HG02763 (cell line): ENCODE measurements around the gene VKORC1L1.
A peak's percentile ranks its signal among the peaks of the same experiment; 100 is the strongest.
"Not testable (repeated sequence)": the region's sequence is repeated elsewhere in the genome, so short reads cannot be mapped to it uniquely, and the experiment has no call there.

Experiments used
- ATAC-seq: cut with Tn5 transposase; IDR thresholded peaks from one replicate; pipeline ENCODE4 v1.9.1; 2021; ENCODE audit warnings: mild to moderate bottlenecking, moderate library complexity; ENCODE audit not compliant: unreplicated experiment

Gene VKORC1L1

DNA sequence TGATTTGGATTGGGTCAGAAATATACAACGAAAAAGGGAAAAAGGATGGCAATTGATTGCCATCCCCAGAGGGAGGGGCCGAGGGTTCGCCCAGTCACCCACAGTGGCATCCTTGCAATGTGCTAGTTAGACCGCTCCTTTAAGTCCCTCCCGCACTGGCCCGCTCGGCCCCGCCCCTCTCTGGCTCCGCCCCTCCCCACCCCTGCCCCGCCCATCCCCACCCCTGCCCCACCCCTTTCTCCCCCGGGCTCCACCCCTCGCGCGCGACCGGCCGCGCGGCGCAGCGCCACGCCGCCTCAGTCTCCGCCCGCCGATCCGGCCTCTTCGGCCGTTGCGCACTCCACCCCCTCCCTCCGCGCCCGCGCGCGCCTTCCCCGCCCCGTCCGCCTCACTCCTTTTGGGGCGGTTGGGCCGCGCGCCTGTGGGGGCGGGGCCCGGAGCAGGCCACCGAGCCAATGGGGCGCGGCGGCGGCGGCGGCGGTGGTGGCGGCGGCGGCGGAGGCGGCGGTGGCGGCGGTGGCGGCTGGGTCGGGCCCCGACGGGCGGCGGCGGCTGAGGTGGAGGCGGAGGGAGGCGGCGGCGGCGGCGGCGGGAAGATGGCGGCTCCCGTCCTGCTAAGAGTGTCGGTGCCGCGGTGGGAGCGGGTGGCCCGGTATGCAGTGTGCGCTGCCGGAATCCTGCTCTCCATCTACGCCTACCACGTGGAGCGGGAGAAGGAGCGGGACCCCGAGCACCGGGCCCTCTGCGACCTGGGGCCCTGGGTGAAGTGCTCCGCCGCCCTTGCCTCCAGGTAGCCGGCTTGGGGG is at the start of gene VKORC1L1:
Gene VKORC1L1 (plus strand): TSS at position 299 of the 806 bp plus-strand sequence. CDS start 298 bp downstream, at position 597.
- peak; percentile 94 for ATAC-seq

DNA sequence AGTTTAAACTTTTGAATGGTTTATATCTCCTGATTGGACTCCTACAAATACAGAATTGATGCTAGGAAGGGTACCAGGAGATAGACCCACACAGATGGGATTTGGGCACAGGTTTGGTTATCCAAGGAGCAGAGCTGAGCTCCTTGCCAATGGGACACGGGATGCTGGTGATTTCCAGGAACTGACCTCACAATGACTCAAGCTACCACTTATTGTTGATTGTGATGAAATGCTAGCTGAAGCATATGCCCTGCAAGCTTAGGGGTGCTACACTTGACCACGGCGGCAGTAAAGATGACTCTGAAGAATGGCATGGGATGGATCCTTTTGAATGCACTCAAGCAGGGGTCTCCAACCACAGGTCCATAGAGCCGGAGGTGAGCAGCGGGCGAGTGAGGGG is 45.5 kb upstream of the VKORC1L1 start:
- no peak for ATAC-seq

DNA sequence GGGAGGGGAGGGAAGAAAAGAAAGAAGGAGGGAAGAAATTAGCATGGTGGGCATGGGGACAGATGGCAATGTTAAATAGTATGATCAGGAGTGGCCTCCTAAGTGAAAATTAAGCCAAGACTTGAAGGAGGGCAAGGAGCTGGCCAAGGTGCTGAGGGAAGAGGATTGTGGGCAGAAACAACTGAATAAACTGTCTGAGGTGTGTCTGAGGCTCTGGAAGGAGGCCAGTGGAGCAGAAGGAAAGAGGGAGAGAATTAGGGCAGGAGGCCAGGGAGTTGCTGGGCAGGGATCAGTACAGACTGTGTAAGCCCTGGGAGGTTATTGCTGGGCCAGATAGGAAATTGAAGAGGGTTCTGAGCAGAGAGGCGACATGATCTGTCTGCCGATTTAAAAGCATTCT is 40.6 kb upstream of the VKORC1L1 start:
- no peak for ATAC-seq

DNA sequence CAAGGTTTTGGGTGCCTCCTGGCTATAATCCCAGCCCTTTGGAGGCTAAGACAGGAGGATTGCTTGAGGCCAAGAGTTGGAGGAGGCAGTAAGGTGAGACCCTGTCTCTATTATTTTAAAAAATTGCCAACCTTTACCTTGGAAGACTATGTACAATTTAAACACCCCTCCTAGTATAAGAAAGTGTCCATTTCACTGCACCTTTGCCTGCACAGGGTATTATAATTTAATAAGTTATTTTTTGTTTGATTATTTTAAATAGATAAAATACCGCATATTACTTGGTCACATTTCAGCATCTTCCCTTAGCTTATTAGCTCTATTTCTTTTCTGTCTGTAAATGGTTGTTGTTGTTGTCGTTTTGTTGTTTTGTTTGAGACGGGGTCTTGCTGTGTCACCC is 36.2 kb upstream of the VKORC1L1 start:
- ATAC-seq: not testable (repeated sequence)

DNA sequence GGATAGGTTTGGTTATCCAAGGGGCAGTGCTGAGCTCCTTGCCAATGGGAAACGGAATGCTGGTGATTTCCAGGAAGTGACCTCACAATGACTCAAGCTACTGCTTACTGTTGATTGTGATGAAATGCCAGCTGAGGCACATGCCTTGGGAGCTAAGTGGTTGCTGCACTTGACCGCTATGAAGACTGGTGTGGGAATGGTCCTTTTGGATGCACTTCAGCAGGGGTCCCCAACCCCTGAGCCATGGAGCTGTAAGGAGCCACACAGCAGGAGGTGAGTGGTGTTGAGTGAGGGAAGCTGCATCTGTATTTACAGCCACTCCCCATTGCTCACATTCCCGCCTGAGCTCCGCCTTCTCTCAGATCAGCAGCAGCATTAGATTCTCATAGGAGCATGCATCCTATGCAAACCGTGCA is 35.3 kb upstream of the VKORC1L1 start:
- ATAC-seq: not testable (repeated sequence)

DNA sequence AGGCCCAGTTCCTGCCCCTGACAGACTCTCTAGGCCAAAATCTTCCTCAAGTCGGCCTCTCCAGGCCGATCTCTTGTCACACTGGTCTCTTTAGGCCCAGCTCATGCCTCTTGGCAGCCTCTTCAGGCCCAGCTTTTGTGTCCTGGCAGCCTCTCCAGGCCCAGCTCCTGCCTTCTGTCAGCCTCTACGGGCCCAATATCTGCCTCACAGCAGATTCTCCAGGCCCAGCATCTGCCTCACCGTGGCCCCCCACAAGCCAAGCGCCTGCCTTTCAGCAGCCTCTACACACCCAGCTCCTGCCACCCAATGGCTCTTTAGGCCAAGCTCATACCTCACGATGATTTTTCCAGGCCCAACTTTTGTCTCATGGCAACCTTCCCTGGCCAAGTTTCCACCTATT is 33.0 kb upstream of the VKORC1L1 start:
- ATAC-seq: no peak

DNA sequence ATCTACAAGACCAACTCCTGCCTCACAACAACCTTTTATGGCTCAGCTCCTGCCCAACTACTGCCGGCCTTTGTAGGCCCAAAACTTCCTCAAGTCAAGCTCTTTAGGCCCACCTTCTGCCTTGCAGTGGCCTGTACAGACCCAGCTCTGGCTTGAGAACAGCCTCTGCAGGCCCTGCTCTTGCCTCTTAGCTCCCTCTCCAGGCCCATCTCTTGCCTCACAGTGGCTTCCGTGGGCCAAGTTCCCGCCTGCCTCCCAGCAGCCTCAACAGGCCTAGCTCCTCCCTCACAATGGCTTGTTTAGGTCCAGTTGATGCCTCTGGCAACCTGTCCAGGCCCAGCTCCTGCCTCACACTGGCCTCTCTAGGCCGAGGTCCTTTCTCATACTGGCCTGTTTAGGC is 32.4 kb upstream of the VKORC1L1 start:
- ATAC-seq: no peak

DNA sequence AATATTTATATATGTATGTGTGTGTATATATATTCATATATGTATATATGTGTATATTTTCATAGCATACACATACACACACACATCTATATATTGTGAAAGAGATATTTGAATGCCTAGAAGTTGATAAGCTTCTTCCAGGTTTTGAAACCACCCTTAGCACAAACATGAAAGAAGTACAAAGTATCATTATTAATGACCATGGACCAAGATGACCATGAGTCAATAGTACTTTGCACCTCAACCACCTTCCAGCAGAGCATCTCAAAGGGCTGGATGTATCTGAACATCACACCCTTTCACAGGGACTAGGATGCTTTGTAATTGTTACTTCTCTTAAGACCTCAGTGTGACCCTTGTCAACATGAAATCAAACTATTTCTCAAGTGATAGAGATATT is 29.3 kb upstream of the VKORC1L1 start:
- ATAC-seq: not testable (repeated sequence)

DNA sequence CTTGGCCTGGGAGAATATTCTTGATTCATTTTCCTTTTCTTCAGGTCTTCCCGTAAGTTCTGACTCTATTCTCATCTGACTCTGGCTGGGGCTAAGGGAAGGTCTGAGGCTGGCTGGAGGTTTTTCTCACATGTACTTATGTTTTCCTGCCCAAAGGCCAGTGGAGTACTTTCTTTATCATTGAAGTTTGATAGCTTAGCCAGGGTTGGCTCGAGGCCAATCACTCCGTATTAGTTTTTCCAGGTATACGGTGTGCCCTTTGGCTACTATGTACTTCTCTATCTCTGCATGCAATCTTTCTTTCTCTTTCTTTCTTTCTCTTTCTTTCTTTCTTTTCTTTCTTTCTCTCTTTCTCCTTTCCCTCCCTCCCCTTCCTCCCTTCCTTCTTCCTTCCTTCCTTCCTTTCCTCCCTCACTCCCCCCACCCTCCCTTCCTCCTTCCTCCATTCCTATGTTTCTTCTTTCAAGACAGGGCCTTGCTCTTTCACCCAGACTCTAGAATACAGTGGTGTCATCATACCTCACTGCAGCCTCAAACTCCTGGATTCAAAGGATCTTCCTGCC is 26.8 kb upstream of the VKORC1L1 start:
- no peak for ATAC-seq

DNA sequence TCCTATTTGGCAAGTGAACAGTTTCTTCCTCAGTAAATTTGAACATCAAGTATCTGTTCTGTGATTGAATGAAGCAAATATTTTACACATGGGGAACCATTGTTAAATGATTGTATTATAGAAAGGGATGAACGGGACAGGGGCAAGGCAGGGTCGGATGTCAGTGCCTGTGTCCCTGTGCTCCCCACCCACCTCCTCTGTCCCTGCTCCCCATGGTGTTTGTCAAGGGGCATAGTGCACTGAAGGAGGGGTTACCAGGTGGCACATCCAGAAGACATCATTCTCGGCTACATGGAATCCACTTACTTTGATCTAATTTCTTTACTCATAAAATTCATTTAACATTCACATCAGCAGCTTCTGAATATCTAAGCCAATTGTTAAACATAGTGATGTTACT is 19.4 kb upstream of the VKORC1L1 start:
- ATAC-seq: not testable (repeated sequence)

DNA sequence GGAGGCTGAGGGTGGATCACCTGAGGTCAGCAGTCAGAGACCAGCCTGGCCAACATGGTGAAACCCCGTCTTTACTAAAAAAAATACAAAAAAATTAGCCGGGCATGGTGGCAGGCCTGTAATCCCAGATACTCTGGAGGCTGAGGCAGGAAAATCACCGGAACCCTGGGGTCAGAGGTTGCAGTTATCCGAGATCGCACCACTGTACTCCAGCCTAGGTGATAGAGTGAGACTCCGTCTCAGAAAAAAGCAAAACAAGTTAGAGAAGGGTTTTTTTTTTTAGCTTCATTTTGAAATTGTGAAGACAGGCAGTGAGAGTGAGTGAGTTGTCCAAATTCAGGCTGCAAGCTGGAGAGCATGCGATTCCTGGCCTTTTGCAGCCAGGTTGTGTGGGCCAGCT is 19.0 kb upstream of the VKORC1L1 start:
- not testable (repeated sequence) for ATAC-seq

DNA sequence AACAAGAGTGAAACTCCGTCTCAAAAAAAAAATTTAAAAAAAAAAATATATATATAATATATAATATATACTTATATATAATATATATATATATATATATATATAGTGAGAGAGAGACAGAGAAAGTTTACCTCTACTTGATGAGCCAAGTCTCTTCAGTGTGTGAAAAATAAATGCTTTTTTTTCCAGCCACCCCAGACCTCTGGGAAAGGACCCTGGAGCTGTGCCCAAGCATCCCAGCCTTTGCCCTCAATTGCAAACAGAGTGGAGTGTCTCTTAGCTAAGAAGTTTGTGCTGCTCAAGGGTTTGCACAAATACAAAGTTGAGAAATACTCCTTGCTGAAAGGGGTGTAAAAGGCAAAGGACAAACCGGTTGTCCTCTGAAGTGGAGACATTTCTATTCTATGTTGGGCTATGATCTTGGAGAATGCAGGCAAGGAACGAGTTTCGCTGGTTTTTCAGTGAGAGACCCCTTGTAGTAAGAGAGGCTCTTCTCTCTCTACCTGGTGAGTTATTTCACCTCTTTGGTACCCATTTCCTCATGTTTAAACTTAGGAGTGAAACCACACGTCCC is 15.5 kb upstream of the VKORC1L1 start:
- ATAC-seq: not testable (repeated sequence)

DNA sequence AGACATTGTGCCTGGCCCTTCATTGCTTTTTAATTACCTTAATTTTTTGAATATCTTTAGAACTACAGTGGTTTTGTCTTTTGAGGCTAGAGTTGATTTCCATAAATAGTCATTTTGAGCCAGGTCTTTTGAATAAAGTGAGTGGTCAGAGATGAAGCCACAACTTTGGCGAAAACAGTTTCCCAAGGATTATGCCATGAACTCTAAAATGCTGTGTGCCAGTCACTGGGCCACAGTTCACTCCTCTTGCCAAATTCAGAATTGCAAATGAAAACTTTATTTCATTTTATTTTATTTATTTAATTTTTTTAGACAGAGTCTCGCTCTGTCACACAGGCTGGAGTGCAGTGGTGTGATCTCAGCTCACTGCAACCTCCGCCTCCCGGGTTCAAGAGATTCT is 14.2 kb upstream of the VKORC1L1 start:
- ATAC-seq: not testable (repeated sequence)

DNA sequence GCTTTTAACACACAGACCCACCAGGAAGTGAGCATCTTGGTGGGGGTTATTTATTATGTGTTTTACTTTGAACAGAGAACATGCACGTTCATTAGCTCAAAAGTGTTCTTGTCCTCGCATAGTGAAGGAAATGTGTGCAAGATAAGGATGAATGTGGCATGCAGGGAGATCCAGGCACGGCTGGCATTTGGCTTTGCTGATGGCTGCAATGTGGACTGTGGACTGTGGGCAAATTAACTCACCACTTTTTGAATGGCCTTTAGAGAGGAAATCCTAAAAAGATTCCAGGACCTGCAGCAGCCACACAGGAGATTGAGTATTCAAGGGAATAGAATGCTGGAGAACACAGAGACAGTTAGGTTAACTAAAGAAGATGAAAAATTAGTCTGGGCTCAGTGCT is 6.6 kb upstream of the VKORC1L1 start:
- ATAC-seq: not testable (repeated sequence)

DNA sequence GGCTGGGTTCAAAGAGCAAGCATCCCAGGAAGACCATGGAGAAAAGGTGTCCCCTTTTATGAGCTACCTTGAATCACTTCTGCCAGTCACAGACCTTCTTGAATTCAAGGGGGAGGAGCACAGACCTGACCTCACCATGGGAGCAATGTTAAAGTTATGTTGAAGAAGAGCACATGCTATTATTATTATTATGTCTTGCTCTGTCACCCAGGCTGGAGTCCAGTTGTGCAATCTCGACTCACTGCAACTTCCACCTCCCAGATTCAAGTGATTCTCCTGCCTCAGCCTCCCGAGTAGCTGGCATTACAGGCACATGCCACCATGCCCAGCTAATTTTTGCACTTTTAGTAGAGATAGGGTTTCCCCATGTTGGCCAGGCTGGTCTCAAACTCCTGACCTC is 5.2 kb upstream of the VKORC1L1 start:
- not testable (repeated sequence) for ATAC-seq

DNA sequence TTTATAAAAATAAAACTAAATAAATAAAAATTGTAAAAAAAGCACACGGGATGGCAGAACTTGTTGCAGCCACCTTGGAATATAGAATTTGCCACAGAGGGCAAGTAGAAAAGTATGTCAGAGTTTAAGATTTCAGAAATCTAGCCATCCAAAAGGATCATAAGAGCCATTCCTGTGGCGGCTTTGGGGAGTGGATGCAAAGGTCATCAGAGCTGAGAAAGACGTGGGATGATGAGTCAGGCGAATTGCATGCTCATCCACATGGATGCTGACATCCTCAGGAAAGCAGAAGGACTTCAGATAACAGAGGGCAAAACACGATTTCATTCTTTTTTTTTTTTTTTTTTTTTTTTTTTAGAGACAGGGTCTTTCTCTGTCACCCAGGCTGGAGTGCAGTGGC is 3.6 kb upstream of the VKORC1L1 start:
- not testable (repeated sequence) for ATAC-seq

DNA sequence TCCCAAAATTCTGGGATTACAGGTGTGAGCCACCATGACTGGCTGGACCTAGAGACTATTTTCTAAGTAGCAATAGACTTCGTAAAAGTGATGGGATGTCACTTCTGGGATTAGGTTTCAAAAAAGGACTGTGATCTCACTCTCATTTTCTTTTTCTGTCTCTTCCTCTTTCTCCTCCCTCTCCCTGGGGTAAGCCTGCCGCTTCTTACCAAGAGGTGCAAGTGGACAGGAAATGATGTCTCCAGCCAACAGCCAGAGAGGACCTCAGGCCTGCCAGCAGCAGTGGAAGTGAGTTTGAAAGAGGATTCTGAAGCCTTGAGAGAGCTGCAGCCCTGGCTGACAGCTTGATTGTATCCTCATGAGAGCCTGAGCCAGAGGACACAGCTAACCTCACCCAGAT is 1.4 kb upstream of the VKORC1L1 start:
- not testable (repeated sequence) for ATAC-seq

DNA sequence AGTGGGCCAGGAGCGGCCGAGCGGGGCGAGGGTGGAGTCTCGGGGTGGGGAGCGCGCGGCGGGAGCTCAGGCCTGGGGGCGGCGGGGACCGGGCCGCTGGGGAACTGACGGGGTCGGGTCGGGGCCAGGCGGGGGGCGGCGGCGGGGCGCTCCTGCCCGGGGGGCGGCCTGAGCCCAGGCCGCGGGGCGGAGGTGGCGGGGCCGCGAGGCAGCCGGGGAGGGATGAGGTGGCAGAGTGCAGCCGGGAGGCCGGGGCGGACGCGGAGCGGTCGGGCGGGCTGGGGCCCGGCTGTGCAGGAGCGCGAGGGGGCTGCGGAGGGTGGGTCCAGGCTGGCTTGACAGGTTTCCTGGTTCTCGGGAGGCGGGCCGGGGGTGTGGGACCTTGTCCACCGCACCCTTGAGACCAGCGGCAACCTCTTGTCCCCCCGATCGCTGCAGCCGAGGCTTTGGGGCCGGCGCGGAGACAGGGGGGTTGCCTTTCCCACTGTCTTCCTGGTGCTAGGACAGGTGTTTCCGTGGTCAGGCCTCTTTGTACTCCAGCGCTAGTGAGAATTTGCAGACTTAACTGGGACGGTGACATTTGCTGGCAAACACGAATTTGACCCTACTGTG is 814 bp downstream of the VKORC1L1 start:
- peak; percentile 27 for ATAC-seq

DNA sequence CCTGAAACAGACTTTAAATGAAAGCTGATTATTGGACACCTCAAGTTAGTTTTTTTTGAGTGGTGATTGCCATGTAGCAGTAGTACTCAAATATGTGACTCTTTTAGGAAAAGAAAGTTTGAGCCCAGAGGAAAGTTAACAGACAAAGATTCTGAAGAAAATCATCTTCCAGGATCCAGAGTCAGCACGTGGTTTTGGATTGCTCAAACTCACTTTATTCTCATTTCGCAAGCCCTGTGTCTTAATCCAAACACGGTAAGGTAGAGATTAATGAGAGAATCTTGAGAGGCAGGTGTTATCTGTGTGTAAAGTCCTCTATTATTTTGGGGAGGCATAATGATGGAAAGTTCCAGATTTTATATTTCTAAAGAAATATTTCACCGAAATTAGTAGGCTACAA is 2.8 kb downstream of the VKORC1L1 start:
- ATAC-seq: not testable (repeated sequence)

DNA sequence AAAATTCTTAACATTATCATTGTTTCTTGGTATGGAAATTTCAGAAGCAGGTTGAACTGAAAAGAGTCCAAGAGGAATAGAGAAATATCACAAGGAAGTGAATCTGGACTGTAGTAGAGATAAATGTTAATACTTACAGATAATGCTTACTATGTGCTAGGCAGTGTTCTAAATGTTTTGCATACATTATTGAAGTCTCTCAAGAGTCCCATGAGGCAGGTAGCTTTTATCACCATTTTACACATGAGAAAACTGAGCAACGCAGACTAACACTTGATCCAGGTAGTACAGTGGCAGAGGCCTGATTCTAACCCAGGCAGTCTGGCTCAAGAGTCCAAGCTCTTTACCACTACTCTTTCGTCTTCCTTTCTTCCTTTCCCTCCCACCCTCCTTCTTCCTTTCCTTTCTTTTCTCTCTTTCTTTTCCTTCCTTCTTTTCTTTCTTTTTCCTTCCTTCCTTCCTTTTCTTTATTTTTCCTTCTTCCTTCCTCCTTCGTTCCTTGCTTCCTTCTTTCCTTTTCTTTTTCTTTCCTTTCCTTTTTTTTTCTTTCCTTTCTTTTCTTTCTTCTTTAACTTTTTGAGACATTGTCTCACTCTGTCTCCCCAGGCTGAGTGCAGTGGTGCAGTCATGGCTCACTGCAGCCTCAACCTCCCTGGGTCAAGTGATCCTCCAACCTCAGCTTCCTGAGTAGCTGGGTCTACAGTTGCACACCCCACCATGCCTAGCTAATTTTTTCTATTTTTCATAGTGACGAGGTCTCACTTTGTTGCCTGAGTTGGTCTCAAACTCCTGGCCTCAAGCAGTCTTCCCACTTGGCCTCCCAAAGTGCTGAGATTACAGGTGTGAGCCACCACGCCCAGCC is 6.6 kb downstream of the VKORC1L1 start:
- ATAC-seq: not testable (repeated sequence)

DNA sequence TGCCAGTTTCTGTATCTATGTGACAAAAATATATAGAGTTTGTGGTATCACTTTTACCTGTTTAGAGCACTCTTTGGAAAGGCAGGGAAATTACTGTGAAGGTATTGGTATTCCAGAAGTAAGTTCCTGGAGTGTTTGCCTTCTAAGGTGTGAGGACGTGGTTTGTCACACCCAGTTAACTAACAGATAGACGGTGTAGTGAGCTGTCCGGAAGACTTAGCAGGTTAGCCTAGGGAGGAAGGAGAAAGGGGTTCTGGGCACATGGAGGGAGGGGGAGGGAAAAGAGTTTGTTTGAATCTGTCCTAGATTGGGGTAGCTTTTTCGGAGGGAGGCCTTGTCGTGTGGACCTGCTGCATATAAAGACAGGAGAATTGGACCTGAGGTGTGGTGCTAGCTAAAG is 7.4 kb downstream of the VKORC1L1 start:
- ATAC-seq: not testable (repeated sequence)
